Measurements from ENCODE around the gene WSB2. TPM values are rescaled to one million over a fixed set of nuclear protein-coding genes. Genes with fewer than 3 reads are reported as not detected.
A peak's percentile ranks its signal among the peaks of the same experiment; 100 is the strongest.
"Not testable (repeated sequence)": the region's sequence is repeated elsewhere in the genome, so short reads cannot be mapped to it uniquely, and the experiment has no call there.

WSB2 gene
- total RNA-seq: 96.1 and 96.8 TPM in 2 replicates

DNA sequence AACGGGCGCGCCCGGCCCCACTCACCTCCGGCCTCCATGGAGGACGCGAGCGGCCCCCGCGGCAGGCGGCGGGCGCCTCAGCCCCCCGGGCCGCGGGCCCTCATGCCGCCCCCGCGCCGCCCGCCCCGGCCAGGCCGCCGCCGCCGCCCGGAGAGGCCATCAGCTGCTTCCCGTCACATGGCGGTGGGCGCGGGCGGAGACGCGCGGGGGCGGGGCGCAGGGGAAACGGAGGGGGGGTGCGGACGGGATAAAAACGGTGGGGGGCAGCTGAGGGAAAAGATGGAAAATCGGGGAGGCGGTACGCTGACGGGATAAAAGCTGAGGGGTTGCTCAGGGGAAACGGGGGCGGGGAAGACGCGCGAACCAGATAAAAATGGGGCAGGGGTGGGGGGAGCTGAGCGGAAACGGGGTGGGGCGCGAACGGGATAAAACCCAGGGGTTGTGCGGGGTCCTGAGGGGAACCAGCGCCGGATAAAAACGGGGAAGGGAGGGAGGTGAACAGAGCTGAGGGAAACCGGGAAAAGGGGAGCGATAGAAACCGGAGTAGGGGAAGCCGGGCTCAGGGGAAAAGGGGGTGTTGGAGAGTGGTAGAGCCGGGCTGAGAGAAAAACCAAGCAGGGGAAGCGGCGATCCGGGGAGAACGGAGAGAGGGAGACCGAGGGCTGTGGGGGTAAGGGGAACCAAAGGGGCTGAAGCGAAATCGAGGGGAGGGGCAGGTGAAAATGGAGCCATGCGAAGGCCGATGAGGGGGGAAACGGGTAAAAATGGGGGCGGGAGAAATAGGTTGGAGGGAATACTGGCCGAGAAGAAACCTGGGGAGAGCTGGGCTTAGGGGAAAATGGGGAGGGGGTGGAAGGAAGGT is at the start of gene WSB2:
TSS of gene WSB2 (minus strand) at position 169 of the 862 bp plus-strand sequence. CDS start at position 38, 131 bp downstream.
- peak; percentile 41 for DNase-seq (ENCODE audit: low read depth, low spot score)

- no peak for DNase-seq (ENCODE audit: low read depth, low spot score)
These were observed 48.1 kb upstream of the WSB2 start for GRCh38 chr12:118109088-118109487.

DNA sequence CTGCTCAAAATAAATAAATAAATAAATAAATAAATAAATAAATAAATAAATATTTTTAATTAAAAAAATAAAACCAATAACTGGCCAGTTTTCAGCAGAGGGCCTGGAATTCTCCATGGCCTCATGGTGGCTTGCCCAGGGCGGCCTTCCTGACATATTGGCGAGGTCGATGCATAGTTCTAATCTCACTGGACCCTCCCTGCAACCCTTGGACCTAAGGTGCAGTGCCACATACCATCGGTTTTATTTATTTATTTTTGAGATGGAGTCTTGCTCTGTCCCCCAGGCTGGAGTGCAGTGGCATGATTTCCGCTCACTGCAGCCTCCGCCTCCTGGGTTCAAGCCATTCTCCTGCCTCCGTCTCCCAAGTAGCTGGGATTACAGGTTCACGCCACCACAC is 46.7 kb upstream of the WSB2 start:
- DNase-seq (ENCODE audit: low read depth, low spot score): no peak

DNA sequence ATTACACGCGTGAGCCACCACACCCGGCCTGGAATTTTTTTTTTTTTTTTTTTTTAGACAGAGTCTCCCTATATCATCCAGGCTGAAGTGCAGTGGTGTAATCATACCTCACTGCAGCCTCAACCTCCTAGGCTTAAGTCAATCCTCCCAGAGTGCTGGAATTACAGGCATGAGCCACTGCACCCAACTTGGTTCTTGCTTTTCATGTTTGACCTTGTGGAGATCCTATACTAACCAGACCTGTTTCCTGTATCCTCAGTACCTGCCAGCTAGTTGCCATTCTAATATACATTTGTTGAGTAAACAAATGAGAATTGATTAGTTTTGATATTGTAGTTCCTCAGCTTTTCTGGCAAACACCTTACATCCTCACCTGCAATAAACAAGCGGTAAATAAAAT is 46.0 kb upstream of the WSB2 start:
- no peak for DNase-seq (ENCODE audit: low read depth, low spot score)

- DNase-seq (ENCODE audit: low read depth, low spot score): peak; percentile 8
These were observed 42.8 kb upstream of the WSB2 start, which contains the start of gene VSIG10 for GRCh38 chr12:118103601-118104382. Gene VSIG10, minus strand, starts transcription at chr12:118104011. Its CDS starts 340 bp downstream, at chr12:118103671.

DNA sequence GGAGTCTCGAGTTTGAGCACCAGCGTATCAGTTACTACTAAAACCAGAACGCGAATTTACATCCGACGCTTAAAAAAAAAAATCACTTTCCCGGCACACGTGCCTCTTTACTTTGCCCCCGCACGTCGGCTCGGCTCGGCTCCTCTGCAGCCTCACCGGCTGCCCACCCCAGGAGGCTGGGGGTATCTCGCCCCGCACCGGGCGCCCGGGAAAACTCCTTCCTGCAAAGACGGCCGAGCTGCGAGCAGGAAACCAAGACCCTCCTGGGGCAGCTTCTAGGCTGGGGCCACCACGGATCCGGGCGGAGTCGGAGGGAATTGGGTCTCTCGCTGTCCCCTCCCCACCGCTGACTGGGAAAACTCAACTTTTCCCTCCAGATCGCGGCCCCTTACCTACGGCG is 42.2 kb upstream of the WSB2 start:
- DNase-seq (ENCODE audit: low read depth, low spot score): no peak

DNA sequence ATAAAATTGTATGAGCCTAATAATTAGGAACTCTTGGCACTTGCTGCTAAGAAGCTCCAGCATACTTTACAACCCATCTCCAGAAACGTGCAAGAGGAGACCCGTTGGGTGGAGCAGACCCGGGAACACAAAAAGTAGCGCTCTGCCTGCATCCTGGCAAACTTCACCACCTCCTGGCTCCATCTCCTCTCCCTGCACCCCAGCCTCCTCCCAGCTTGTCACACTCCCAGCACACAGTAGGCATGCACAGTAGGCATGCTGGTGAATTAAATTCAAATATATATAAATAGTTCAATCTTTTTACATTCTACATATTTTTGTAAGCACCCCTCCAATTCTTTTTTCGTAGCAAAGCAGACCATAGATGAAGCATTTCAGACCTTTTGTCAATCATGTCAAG is 41.6 kb upstream of the WSB2 start:
- DNase-seq (ENCODE audit: low read depth, low spot score): no peak

DNA sequence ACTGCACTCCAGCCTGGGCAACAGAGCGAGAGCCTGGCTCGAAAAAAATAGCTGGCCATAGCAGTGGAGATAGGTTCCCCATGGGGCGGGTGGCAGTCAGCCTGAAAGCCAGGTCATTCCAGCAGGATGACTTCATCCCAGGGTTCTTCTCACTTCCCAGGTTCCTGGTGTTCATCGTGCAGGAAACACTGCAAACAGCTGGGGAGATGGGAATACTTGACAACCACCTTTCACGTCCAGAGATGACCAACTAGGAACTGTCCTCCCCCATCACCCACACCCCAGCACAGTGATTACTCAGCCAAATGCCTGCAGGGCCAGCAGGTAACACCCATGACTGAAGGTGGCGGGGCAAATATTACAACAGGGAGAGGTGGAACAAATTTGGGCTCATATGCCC is 41.1 kb upstream of the WSB2 start:
- no peak for DNase-seq (ENCODE audit: low read depth, low spot score)

GRCh38 chr12:118101051-118101450 is 40.1 kb upstream of the WSB2 start:
- no peak for DNase-seq (ENCODE audit: low read depth, low spot score)

DNA sequence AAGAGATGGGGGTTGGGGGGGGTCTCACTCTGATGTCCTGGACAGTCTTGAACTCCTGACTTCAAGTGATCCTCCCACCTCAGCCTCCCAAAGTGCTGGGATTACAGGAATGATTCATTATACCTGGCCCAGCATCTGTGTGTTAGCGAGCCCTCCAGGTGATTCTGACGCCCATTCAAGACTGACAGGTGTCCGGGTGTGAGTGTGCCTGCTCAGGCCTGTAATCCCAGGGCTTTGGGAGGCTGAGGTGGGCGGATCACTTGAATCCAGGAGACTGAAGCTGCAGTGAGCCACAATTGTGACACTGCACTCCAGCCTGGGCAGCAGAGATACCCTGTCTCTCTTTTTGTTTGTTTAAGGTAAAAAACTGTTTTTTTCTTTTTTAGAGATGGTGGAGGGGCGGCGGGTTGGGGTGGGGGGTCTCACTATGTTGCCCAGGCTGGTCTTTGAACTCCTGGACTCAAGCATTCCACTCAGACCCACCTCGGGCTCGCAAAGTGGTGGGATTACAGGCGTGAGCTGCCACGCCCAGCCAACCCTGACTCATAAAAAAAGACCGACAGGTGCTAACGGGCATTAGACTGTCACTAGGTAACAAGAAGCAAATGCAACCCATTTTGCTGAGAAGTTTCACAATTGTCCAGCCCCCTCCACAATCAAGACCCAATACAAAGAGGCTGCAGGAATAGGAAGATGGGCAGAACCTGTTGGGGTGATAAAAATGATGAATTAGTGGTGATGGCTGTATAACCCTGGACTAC is 38.1 kb upstream of the WSB2 start:
- no peak for DNase-seq (ENCODE audit: low read depth, low spot score)

DNA sequence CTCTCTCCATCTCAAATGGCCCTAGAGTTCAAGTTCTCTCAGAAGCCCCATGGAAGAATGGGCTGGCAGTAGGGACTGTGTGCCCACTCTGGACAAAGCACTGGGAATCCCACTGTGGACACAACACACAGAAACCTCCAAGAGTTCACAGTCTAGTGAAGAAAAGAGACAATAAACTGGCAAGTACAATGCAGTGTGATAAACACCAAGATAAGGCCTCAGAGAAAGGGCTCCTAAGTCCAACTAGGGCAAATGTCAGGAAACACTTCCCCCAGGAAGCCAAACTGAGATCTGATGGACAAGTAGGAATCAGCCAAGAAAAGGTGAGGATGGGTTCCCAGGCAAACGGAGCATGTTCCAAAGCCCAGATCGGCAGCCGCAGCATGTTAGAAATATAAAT is 37.4 kb upstream of the WSB2 start:
- no peak for DNase-seq (ENCODE audit: low read depth, low spot score)

DNA sequence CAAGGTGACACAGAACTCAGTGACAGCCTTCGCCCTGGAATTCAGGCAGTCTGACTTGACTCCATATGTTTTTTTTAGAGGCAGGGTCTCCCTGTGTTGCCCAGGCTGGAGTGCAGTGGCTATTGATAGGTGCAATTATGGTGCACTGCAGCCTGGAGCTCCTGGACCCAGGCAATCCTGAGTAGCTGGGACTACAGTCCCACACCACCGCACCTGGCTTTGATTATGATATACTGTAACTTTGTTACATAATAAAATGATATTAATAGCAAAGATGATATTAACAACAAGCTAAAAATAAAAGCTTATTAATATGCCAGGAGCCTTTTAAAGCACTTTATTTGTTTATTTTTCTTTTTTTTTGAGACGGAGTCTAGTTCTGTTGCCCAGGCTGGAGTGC is 33.1 kb upstream of the WSB2 start:
- no peak for DNase-seq (ENCODE audit: low read depth, low spot score)

- DNase-seq (ENCODE audit: low read depth, low spot score): no peak
These were observed 28.8 kb upstream of the WSB2 start for GRCh38 chr12:118089782-118090181.

DNA sequence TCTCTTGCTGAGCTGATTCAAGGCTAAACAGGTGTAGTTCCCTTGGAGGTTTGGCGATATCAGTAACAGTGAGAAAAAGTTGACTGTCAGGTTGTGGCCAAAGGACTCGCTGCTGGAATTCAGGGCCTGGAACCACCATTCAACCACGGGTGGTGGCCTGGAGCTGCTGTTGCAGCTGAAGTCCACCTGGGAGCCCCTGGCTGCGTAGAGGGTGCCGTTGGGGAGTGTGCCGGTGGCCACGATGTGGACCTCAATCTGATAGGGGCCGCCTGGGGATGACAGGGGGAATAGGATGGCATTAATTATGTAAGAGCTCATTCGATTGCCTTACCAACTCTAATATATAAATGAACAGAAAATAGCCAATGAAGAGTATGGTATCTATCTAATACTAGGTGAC is 21.2 kb upstream of the WSB2 start:
- no peak for DNase-seq (ENCODE audit: low read depth, low spot score)

- not testable (repeated sequence) for DNase-seq (ENCODE audit: low read depth, low spot score)
These were observed 20.5 kb upstream of the WSB2 start for GRCh38 chr12:118081521-118081920.

DNA sequence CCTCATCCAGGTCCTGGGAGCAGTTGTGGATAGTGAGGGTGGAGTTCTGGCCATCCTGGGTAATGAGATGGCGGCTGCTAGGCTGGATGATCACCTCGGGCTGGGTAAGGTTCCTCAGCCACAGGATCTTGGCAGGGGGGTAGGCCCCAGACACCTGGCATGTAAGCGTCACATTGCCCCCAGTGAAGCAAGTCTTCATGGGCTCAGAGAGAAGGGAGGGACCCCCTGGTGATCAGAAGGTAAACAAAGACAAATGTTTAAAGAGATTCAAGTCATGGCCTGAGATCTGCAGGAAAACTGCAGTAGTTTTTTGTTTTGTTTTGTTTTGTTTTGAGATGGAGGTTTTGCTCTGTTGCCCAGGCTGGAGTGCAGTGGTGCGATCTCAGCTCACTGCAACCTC is 12.8 kb upstream of the WSB2 start:
- DNase-seq (ENCODE audit: low read depth, low spot score): no peak

DNA sequence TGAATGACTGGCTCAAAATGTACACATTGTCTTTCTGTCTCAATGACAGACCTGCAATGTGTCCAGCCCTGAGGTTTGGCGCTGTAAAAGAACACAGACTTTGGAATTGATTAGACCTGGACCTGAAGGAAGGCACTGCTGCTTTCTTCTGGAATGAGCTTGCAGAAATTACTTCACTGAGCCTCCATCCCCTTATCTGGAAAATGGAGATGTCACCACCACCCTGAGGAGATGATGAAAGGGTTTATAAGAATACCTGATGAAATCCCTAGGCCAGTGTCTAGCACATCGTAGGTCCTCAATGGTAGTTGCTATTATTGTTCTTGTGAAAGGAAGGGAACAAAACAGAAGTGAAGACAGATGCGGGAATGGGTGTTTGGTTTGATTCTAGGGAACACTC is 9.7 kb upstream of the WSB2 start:
- no peak for DNase-seq (ENCODE audit: low read depth, low spot score)

GRCh38 chr12:118068445-118068844 is 7.5 kb upstream of the WSB2 start:
- DNase-seq (ENCODE audit: low read depth, low spot score): no peak

GRCh38 chr12:118065380-118065779 is 4.4 kb upstream of the WSB2 start:
- no peak for DNase-seq (ENCODE audit: low read depth, low spot score)

GRCh38 chr12:118064608-118065007 is 3.6 kb upstream of the WSB2 start:
- no peak for DNase-seq (ENCODE audit: low read depth, low spot score)

DNA sequence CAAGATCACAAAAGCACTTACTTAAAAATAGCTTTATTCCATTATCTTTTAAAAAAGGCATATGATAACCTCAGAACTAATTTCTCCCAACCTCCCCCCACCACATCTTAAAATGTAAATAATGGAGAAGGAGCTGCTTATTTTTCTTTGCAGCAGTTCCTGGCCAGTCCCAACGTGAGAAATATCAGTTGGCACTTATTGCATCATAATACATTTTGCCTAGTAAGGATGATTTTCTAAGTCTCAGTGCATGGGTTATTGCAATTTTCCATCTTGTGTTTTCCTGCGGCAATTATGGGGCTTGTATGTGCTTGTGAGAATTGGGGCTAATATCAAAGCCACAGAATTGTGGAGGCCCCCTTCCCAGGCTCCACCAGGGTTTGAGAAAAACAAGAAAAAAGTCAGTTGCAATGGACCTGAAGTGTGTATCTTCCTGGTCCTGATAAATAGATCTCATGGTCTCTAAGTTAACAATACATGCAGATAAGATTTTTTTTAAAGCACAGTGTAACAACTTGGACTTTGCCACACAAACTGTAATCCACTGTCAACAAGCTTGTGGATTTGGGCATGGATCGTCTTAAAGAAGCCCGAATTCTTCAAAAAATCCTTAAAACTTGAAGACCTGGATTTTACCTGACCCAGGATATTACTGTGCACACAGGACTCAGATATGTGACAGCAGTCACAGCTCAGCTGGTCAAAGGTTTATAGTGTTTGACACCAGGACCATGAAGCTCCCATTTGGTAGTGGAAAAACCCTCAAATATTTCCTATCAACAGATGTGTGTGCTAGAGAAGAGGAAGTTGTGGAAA is 2.8 kb upstream of the WSB2 start:
- no peak for DNase-seq (ENCODE audit: low read depth, low spot score)
